NCI-H146 treated with DMSO at 0.1 percent for 48 hours (cell line): Measurements from ENCODE around the gene ATXN7L2.
"Not testable (repeated sequence)": the region's sequence is repeated elsewhere in the genome, so short reads cannot be mapped to it uniquely, and the experiment has no call there.

Experiments
- DNase-seq: peaks from one replicate; lab custom pipeline; 2025; ENCODE audit not compliant: unreplicated experiment; lab: John Stamatoyannopoulos, UW

ATXN7L2 gene

GRCh38 chr1:109483672-109484518 lies at the start of gene ATXN7L2:
Gene ATXN7L2 (plus strand): TSS chr1:109483905. CDS start chr1:109483954, 49 bp downstream.
- DNase-seq, result peak; percentile 72

- DNase-seq, result no peak
Observed at GRCh38 chr1:109434484-109434883, 49.2 kb upstream of the ATXN7L2 start.

- DNase-seq, result no peak
Observed at GRCh38 chr1:109438798-109439297, 44.9 kb upstream of the ATXN7L2 start.

GRCh38 chr1:109441069-109441468 lies 42.6 kb upstream of the ATXN7L2 start:
- no peak for DNase-seq

GRCh38 chr1:109443476-109443875 lies 40.2 kb upstream of the ATXN7L2 start:
- DNase-seq, result no peak

- no peak for DNase-seq
Observed at GRCh38 chr1:109444346-109444745, 39.4 kb upstream of the ATXN7L2 start.

- not testable (repeated sequence) for DNase-seq
Observed at GRCh38 chr1:109445949-109446695, 37.6 kb upstream of the ATXN7L2 start.

- DNase-seq, result no peak
Observed at GRCh38 chr1:109447524-109447923, 36.2 kb upstream of the ATXN7L2 start.

- DNase-seq, result no peak
Observed at GRCh38 chr1:109454497-109455133, 29.1 kb upstream of the ATXN7L2 start.

GRCh38 chr1:109457819-109458218 lies 25.9 kb upstream of the ATXN7L2 start:
- no peak for DNase-seq

- no peak for DNase-seq
Observed at GRCh38 chr1:109466125-109466451, 17.6 kb upstream of the ATXN7L2 start.

GRCh38 chr1:109466452-109467300 lies 17.0 kb upstream of the ATXN7L2 start, which contains the start of gene SYPL2:
Gene SYPL2 (plus strand): TSS chr1:109466546. CDS start chr1:109466844, 298 bp downstream.
- no peak for DNase-seq

- no peak for DNase-seq
Observed at GRCh38 chr1:109467301-109467777, 16.4 kb upstream of the ATXN7L2 start.

GRCh38 chr1:109468061-109468460 lies 15.6 kb upstream of the ATXN7L2 start:
- no peak for DNase-seq

- no peak for DNase-seq
Observed at GRCh38 chr1:109468903-109469302, 14.8 kb upstream of the ATXN7L2 start.

GRCh38 chr1:109470245-109470644 lies 13.5 kb upstream of the ATXN7L2 start:
- DNase-seq, result no peak

GRCh38 chr1:109472779-109473178 lies 10.9 kb upstream of the ATXN7L2 start:
- no peak for DNase-seq

GRCh38 chr1:109473284-109474057 lies 10.2 kb upstream of the ATXN7L2 start:
- not testable (repeated sequence) for DNase-seq

- DNase-seq, result no peak
Observed at GRCh38 chr1:109474697-109475096, 9.0 kb upstream of the ATXN7L2 start.

- no peak for DNase-seq
Observed at GRCh38 chr1:109475261-109475660, 8.4 kb upstream of the ATXN7L2 start.
